NCI-H1930 (cell line): ENCODE results near the gene SLC25A21.
"Not testable (repeated sequence)": the region's sequence is repeated elsewhere in the genome, so short reads cannot be mapped to it uniquely, and the experiment has no call there.

Source experiments
- DNase-seq, 2 experiments: peaks; one replicate each; lab custom pipeline; 2025; lab: John Stamatoyannopoulos, UW

SLC25A21 gene

DNA sequence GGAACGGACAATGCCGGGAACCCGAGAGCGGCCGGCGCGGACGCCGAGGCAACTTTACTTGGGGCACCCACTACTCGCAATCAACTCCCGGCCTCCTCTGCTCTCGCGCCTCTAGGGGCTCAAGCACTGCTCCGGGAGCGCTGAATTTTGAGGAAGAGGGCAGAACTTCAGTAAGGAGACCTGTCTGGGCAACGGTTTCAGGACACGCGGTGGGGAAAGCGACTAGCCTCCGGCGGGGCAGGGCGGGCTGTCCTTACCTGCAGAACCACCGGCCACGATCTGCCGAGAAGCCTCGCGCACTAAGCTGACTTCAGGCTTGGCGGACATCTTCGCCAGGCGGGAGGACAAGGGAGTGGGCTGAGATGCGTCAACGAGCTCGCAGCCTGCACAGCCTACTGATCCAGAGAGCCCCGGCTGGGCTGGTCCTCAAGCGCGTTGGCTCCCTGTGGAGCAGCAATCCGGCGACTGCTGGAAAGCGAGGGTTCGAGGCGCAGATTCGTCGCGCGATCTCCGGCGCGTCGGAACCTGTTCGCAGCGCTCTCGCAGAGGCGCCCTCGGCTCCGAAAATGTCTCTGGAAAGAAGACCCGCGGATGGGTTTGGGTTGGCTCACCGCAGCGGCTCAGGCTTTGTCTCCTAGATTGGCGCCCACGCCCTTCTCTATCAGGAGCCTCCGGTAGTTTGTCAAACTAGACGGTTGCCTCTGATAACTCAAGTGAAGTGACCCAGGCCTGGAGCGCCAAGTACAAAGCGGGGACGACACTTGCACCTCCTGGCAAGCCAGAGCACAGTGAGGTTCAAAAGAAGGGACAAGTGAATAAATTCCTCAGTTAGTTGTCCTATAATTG is at the start of gene SLC25A21:
TSS of gene SLC25A21 (minus strand) at position 583 of the 846 bp plus-strand sequence.
- peak; percentile 71 to 82 for DNase-seq

- no peak for DNase-seq
Observed at GRCh38 chr14:37221073-37221472, 48.7 kb upstream of the SLC25A21 start.

GRCh38 chr14:37215345-37215744 is 42.9 kb upstream of the SLC25A21 start:
- DNase-seq, result no peak

GRCh38 chr14:37213016-37213415 is 40.6 kb upstream of the SLC25A21 start:
- no peak for DNase-seq

- DNase-seq, result no peak
Observed at GRCh38 chr14:37210448-37210847, 38.0 kb upstream of the SLC25A21 start.

DNA sequence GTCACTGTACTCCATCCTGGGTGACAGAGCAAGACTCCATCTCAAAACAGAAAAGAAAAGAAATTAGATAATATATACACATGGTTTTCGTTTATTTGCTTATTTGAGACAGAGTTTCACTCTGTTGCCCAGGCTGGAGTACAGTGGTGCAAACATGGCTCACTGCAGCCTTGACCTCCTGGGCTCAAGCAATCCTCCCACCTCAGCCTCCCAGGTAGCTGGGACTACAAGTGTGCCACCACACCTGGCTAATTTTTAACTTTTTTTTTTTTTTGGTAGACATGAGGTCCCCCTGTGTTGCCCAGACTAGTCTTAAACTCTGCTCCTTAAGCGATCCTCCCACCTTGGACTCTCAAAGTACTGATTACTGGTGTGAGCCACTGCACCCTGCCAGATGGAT is 37.2 kb upstream of the SLC25A21 start:
- DNase-seq, result not testable (repeated sequence)

- DNase-seq, result not testable (repeated sequence)
Observed at GRCh38 chr14:37205623-37206605, 33.5 kb upstream of the SLC25A21 start.

- DNase-seq, result no peak
Observed at GRCh38 chr14:37203423-37203822, 31.0 kb upstream of the SLC25A21 start.

- no peak for DNase-seq
Observed at GRCh38 chr14:37202812-37203211, 30.4 kb upstream of the SLC25A21 start.

- DNase-seq, result no peak
Observed at GRCh38 chr14:37202265-37202664, 29.9 kb upstream of the SLC25A21 start.

- no peak for DNase-seq
Observed at GRCh38 chr14:37201724-37202123, 29.3 kb upstream of the SLC25A21 start.

- DNase-seq, result no peak
Observed at GRCh38 chr14:37198907-37199306, 26.5 kb upstream of the SLC25A21 start.

- DNase-seq, result no peak
Observed at GRCh38 chr14:37198273-37198598, 25.8 kb upstream of the SLC25A21 start.

- DNase-seq, result peak; percentile 51 to 71
Observed at GRCh38 chr14:37197421-37198272, 25.2 kb upstream of the SLC25A21 start, which contains the start of gene MIPOL1. Gene MIPOL1 (plus strand): TSS chr14:37197937. CDS start chr14:37247889, 49,952 bp downstream.

- no peak for DNase-seq
Observed at GRCh38 chr14:37196604-37197420, 24.4 kb upstream of the SLC25A21 start.

DNA sequence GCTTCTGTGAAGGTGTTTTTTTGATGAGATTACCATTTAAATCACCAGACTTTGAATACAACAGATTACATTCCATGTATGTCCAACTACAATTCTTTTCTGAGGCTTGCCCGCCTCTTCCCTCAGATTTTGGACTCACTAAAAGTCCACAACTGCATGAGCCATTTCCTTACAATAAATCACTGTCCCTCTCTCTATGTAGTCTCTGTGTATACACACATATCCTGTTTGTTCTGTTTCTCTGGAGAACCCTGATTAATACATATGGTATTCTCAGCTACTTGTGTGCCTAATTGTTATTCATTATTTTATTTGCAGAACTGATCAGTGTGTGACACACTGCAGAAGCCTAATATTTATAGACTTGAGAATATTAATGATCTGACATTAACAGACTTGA is 22.9 kb upstream of the SLC25A21 start:
- no peak for DNase-seq

GRCh38 chr14:37194698-37195097 is 22.3 kb upstream of the SLC25A21 start:
- DNase-seq, result no peak

DNA sequence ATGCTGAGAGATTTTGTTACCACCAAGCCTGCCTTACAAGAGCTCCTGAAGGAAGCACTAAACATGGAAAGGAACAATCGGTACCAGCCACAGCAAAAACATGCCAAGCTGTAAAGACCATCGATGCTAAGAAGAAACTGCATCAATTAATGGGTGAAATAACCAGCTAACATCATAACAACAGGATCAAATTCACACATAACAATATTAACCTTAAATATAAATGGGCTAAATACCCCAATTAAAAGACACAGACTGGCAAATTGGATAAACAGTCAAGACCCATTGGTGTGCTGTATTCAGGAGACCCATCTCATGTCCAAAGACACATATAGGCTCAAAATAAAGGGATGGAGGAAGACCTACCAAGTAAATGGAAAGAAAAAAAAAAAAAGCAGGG is 17.3 kb upstream of the SLC25A21 start:
- DNase-seq, result not testable (repeated sequence)

DNA sequence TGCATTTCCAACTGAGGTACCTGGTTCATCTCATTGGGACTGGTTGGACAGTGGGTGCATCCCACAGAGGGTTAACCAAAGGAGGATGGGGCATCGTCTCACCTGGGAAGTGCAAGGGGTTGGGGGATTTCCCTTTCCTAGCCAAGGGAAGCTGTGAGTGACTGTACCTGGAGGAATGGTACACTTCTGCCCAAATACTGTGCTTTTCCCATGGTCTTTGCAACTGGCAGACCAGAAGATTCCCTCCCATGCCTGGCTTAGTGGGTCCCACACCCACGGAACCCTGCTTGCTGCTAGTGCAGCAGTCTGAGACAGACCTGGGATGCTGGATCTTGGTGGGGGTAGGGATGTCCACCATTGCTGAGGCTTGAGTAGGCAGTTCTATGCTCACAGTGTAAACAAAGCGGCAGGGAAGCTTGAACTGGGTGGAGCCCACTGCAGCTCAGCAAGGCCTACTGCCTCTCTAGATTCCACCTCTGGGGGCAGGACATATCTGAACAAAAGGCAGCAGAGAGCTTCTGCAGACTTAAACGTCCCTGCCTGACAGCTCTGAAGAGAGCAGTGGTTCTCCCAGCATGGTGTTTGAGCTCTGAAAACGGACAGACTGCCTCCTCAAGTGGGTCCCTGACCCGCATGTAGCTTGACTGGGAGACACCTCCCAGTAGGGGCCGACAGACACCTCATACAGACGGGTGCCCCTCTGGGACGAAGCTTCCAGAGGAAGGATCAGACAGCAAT is 15.6 kb upstream of the SLC25A21 start:
- not testable (repeated sequence) for DNase-seq

DNA sequence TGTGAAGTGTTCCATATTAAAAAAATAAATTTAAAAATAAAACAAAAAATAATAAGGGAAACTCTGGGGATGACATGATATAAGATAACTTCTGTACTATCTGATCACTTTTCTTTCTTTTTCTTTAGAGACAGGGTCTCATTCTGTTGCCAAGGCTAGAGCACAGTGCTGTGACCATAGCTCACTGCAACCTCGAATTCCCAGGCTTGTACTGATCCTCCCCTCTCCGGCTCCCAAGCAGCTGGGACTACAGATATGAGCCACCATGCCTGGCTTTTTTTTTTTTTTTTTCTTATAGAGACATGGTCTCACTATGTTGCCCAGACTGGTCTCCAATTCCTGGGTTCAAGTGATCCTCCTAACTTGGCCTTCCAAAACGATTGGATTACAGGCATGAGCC is 14.9 kb upstream of the SLC25A21 start:
- no peak for DNase-seq
